HG03159 (cell line): ENCODE data around the gene DNAJC4.

Experiments
- ATAC-seq: cut with Tn5 transposase; IDR thresholded peaks from one replicate; pipeline ENCODE4 v1.9.1; 2021; ENCODE audit warnings: mild to moderate bottlenecking, moderate library complexity; ENCODE audit not compliant: unreplicated experiment

DNAJC4 gene

DNA sequence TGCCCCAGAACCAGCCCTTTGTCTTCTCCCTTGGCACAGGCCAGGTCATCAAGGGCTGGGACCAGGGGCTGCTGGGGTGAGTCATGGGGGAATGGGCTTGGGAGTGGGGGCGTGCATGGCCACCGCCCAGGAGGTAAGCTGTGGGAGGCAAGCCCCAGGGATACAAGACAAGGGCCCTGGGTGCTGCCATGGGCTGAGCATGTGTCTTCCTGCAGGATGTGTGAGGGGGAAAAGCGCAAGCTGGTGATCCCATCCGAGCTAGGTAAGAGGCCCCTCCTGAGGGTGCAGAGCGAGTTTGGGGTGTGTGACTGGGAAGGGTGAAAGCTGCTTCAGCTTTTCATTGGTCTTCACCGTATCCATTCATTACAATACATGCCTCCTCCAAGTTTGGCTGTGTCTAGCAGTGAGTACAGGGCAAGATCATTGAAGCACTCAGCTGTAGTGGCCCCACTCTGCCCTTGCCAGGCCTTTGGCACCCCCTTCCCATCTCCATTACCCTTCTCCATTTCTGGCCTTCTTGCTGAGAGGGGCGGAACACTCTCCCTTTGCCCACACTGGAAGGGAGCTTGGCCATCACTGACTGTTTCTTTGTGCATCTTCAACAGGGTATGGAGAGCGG is 13.0 kb downstream of the DNAJC4 start:
- ATAC-seq, result no peak

DNA sequence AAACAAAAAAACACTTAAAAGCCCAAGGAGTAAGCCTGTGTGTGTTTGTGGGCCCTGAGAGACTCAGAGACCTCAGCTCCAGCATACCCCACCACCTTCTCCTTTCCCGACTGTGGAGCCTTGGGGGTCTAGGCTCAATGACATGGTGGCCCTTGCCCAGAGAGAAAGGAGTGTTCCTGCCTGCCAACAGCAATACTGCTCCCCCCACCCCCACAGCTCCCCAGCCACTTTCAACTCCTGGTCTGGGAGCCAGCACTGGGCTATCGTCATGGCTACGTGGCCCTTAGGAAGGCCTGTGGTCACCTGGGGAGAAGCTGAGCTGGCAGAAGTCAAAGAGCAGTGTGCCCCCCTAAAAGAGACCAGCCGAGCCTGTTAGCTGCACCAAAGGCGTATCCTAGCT is 13.8 kb downstream of the DNAJC4 start:
- no peak for ATAC-seq

DNA sequence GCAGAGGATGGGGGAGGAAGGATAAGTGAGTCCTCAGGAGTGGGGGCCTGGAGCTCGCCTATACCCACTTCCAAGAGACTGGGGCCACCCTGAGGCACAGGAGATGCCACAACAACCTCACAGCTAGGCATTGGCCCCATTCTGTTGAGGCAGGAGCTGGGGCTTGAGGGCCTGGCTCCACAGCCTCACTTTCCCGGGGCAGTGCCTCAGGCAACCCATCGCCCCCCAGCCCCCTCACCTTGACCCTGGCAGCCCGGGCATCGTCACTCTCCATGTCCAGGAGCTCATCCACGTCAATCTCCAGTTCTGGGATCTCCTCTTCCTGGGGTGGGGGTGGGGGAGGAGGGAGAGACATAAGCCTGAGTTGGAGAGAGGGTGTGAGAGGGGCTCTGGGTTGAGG is 14.6 kb downstream of the DNAJC4 start:
- ATAC-seq, result no peak

DNA sequence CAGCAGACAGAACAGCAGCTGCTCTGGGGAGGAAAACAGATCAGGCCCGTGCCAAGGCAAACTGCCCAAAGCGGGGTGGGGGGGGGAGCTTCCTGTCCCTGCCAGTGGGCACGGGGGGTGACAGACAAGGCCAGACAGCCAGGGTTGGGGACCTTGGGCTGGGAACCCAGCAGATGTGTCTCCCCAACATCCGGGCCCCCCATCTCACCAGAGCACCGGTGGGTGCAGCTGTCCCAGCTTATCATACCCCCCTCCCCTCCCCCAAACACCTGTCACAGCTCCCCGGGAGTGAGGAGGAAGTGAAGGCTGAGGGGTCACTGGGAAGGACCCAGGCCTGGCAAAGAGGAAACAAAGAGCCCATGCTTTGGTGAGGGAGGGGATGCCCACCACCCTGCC is 15.1 kb downstream of the DNAJC4 start:
- no peak for ATAC-seq

DNA sequence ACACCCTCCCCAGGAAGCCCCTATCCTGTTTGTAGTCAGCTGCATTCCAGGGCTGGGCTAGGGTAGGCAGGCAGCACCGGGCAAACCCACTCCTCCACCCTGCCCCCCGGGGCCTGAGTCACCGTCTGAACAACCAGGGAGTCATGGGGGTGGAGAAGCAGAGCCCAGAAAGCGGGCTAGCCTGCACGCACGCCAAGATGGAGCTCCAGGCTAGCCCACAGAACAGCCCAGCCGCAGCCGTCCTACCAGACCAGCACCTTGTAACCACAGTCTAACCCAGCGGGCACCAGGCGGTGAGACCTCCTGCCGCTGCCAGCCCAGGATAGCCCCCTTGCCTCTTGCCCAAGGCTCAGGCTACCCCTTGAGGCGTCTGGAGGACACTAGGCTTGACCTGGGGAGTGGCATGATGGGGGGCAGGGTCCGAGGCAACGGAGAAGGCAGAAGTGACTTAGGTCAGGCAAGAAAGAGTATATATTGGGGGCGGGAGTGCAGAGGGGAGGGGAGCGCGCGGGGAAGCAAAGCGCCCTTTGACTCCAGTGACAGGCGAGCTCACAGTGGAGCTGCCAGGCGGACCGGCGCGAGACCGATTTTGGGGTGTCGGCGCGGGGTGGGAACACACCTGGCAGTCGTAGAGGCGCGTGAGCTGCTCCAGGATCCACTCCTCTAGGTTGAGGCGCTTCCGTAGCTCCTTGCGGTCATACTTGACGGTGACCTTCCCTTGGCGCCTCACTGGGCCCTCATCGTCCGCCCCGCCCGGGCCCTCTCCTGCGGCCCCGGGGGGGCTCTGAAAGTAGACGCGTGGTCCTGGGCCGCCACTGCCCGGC is 15.7 kb downstream of the DNAJC4 start:
- ATAC-seq, result no peak

DNA sequence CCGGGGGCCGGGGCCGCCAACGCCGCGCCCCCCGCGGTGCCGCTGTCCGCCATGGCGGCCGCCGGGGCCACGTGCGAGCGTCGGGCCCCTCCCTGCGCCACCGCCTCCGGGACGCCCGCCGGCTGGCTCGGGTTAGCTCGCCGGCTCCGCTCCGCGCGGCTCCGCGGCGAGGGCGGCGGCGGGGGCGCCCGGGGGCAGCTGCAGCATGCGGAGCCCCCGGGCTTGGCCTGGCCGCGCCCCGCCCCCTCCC is 16.2 kb downstream of the DNAJC4 start:
- peak; percentile 12 for ATAC-seq

DNA sequence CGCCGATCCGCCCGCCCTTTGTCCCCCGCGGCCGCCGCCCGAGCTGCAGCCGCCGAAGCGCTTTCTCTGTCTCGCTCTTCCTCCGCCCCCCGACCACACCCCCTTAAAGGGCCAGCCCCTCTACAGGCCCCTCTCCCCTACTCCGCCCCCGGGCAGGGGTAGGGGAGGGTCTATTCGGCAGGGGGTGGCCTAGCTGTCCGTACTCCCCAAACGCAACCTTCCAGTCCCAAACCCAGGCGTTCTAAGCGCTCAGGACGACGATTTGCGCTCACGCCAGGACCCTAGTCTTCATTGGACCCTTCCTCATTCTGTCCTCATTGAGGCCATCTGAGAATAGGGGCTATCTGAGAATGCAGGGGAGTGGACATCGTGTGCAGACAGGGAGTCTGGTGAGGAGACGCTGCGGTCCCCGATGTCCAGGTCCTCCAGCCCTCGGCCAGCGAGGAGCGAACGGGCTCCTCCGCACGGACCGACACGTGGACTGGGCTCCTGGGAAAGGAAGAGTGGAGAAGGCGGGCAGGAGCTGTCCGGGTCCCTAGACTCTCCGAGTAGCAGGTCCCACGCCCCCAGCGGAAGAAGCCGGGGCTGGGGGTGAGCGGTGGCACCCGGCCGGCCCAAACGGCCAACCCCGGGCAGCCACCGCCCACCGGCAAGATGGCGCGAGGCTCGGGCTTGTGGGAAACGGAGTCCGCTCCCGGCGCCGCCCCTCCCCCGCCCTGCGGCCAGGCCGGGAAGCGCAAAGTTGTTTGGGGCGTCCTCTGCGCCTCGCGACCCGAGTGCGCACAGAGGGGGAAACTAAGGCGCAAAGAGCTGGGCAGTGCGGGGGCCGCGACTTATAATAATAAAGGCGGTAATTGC is 16.8 kb downstream of the DNAJC4 start, which contains the start of gene PPP1R14B:
PPP1R14B (minus strand) TSS at position 73 of the 858 bp plus-strand sequence. CDS start 270 bp downstream, outside the sequence.
- peak; percentile 42 for ATAC-seq

DNA sequence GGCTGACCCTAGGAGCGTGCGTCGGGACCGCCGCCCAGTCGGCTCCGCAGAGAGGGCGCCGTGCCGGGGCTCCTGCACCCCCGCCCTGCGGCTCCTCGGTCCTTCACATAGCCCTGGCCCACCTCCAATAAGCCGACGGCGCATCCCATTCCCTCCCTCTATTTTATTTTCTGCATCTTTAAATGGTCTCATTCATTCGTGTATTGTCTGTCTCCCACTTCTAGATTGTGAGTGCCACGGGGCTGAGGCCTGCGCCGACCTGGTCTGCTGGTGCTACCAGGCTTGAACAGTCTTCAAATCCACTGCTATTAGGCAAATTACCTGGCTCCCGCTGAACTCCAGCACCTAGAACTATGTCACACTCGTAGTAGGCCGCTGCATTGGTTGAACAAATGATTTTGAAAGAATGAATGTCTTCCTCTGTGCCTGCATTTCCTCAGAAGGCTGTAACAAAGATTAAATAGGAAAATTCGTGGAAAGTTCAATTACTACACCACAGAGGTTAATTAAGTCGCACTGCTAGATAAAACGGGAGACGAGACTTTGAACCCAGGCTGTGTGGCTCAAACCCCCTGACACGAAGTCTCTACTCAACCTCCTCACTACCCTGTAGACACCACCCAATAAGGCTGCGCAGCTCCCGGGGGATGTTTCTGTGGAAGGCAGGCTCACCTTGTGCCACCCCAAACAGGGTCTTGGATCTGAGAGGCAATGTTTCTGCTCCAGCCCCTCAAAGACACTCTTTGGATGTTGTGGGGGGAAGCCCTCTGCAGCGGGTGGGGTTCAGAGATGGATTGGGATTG is 17.6 kb downstream of the DNAJC4 start:
- no peak for ATAC-seq

DNA sequence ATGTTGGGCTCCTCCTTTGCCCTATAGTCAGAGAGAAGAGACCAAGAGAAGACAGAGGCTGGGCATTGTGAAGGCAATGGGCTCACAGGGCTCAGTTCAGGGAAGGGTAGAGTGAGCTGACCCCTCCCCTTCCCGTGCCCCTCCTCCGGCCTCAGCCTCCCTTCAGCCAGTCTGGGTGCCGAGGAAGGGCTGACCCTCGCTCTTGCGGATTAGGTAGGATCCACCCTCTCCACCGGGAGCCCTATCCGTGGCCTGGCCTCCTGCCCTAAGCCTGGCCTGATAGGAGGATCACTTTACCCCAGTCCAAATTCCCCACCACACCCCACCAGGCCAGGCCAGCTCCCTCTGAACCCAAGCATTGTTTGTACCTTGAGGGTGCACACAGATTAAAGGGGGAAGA is 18.2 kb downstream of the DNAJC4 start:
- no peak for ATAC-seq

DNA sequence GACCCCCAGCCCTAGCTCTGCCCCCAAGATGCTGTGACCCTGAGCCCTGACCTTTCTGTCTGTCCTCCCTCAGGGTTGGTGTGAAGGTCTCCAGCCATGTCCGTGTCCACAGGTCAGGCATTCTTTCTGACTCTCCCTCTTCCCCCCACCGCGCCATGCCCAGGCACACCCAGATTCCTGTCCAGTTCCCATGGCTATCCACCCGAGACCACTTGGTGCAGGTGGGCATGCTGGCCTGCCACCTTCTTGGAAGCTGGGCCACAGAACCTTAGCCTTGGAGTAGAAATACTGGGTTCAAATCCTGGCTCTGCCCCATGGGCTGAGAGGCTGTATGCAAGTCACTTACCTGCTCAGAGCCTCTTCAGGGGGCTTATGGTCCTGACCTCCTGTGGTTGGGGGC is 18.7 kb downstream of the DNAJC4 start:
- no peak for ATAC-seq

DNA sequence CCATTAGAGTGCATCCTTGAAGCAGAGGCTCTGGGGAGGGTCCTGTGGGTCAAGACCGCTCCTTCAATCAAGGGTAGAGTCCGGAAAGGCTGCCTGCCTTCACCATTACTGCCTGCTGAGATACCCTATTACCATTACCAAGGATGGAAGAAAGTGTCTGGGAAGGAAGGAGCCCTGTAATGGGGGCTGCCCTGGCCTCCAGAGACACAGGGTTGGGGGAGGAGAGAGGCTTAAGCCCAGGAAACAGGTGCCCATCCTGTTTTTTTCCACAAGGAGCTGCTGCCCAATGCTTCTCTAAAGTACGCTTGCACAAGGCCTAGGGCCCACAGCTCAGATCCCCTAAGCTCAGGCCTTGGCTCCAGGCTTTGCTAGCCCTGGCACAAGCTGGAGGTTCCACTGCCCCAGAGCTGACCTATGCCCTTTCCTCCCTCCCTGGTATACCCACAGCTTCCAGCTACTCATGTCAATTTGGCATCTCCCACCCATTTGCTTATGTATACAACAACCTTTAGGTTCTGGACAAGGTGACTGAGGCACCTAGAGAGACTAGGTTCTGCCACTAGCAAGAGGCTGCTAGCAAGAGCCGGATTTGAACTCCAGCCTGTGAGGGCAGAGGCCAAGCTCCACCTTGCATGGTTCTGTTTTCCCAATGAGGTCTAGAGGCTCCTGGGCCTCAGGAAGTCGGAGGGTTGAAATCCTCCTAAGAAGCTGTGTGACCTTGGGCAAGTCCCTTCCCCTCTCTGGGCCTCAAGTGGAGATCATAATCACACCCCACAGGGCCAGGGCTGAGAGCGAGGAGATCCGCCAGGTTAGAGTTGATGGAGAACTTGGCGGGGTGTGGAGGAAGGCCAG is 19.4 kb downstream of the DNAJC4 start:
- no peak for ATAC-seq

DNA sequence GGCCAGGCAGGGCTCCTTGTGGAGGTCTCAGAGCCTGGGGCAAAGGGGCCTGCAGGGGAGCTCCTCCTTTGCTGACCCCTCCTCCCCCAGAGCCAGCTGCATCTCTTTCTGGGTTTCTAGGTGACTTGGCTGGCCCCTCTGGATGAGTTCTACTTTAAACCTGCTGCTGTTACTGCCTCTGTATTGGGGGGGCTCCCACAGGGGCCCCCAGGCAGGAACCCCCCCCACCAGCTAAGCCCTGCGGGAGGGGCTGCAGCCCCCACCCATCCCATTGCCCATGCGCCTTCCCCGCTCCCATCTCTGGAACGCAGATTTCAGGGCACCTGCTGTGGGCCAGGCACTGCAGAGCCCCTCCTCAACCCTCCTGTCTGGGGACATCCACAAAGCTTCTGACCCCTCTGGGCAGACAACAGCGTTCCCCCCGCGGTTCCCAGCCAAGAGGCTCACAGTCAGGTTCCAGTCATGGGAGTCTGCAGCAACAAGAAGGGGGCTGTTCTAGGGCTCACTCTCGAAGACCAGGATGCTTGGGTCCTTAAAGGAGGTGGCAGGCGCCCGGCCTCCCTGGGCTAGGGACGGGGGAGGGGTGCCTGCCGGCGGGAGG is 20.2 kb downstream of the DNAJC4 start:
- ATAC-seq, result no peak

DNA sequence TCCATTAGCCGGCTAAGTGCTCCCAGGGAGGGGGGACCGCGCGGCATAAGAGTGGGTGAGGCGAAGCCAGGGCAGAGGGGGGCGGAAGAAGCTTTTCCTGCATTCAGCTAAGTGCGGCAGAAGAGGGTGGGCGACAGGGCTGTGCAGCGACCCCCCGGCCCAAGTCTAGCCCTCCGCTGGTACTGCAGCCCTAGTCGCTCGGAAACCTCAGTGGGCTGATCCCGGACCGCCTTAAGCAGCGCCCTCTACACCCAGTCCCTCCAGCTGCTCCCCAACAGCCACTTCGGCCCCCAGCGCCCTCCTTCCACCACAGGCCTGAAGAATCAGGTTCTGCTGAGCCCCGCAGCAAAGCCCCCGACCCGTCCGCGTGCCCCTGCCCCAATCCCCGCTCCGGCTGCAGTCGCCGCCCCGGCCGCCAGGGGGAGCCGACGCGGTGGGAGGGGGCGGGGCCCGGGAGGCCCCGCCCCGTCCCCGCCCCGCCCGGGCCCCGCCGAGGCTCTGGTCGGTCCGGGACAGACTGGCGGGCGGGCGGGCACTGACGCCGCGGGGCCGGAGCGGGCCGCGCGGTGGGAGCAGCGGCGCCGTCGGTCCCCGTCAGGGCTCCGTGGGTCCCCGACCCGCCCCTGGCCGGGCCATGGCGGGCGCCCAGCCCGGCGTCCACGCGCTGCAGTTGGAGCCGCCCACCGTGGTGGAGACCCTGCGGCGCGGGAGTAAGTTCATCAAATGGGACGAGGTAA is 20.8 kb downstream of the DNAJC4 start, which contains the start of gene PLCB3:
PLCB3 (plus strand) TSS at position 515 of the 737 bp plus-strand sequence; CDS start at position 635, 120 bp downstream.
- peak; percentile 37 for ATAC-seq

DNA sequence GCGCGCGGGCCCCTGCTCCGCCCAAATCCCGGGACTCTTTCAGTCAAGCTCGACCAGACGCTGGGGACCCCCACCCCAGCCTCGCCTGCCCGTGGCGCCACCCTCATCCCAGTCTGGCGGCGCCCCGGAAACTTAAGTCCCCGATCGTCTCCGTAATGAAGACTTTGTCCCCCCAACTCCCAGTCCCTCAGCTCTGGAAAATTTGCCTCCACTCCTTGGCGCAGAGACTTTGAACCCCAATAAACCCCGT is 21.3 kb downstream of the DNAJC4 start:
- no peak for ATAC-seq

DNA sequence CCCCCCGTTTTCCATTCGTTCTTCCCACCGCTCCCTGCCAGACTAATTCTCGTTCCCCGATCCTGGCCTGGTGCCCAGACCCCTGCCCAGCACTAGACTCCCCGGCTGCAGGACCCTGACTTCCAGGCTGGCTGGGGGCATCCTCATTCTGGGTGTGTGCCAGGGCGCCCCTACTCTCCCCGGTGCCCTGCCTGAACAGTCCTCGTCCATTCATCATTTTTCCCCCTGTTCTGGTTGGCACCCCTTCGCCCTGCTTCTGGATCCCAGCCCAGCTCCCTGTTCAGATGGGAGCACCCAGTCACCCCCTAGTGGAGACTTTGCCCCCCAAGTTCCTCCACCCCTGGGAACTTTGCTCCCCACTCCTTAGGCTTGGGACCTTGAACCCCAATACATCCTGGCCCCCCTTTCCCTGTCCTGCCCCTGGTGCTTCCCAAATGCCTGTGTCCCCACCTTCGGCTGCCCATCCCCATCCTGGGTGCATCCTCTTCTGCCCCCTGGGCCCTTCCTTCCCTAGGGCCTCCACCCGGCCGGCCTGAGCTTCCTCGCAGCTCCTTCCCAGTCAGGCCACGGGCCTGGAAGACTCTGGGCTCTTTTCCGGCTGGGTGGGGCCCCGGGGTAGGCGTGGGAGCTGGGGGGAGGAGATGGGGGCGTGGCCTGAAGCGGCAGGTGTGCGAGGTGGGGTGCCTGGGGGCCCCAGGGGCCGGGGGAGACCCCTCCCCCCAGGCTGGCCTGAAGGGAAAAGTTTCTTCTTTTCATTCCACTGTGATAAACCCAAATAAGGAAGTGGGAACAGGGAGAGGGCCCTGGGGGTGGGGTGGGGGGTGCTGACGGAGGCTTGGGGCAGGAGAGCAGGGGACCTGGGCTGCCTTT is 21.9 kb downstream of the DNAJC4 start:
- ATAC-seq, result no peak

DNA sequence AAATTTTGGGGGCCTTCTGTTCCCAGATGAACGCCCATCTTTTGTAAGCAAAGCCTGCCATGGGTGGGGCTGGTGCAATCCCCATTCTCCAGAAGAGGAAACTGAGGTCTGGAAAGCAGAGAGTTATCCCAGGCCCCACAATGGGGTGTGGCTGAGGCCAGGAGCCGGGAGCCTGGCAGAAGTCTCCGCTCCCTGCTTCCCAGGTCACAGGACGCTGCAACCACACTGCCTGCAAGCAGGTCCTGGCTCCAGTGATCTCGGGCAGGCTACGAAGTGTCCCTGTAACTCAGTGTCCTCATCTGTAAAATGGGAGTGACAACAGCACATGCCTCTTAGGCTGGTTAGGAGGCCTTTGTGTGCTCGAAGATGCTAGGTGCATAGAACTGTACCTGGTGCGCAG is 22.7 kb downstream of the DNAJC4 start:
- ATAC-seq, result no peak

DNA sequence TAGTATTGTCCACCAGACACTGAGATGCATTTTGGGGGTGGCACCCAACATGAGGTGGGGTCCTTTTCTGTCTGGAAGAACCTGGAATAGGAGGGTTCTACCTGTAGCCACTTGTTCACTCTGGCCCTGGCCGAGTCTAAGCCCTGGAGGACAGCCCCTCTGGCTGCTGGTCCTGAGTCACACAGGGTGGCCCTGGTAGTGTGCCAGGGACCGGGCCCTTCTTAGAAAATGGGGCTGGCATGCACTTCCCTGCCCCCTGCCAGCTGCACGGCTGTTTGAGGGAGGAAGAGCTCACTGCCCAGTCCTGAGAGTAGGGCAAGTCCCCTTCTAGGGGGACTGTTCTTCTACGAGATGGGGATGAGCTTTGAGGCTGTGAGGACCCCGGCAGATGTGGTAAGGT is 23.1 kb downstream of the DNAJC4 start:
- ATAC-seq, result no peak

DNA sequence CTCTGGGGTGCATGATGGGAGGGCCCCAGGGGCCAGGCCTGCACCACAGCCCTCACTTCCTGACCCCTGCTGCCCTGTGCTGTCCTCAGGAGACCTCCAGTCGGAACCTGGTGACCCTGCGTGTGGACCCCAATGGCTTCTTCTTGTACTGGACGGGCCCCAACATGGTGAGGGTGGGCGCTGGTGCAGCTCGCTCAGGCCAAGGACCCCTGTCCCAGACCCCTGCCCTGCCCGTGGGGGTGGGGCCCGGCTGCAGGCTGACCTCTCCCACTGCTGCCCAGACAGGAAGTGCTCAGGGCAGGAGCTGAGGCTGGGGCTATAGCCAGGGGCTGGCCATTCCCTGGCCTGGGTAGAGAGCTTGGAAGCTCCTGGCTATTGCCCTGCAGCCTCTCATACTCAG is 24.0 kb downstream of the DNAJC4 start:
- no peak for ATAC-seq
